Pancreas (tissue), 10 donors: Measurements from ENCODE around the gene ADAM15. TPM values are rescaled to one million over a fixed set of nuclear protein-coding genes. Genes with fewer than 3 reads are reported as not detected.

ENCODE experiments used
- ATAC-seq, 4 donors: fragments of 200-7000 bp; cut with Tn5 transposase; one replicate each; pipeline versions ENCODE4 v1.8.0 to v1.9.1; 2020; ENCODE audit warnings: mild to moderate bottlenecking in 4 of 4, moderate library complexity in 4 of 4
- DNase-seq, 6 donors: peaks; one replicate each; pipeline ENCODE4 v3.0.0-alpha.2; 2020
- FAIRE-seq: peaks from 2 replicates; lab custom pipeline; 2012; peaks lifted over from hg19 to GRCh38; lab: Jason Lieb, UNC
- H3K27ac ChIP-seq, 4 donors: fragments of 200-600 bp; sonication (generic); 1 replicate in 3 of 4; 2 replicates in 1 of 4; pipeline versions ENCODE4 v1.5.0 to v1.8.0; 2020
- H3K27me3 ChIP-seq, 4 donors: fragments of 200-600 bp; one replicate each; pipeline ENCODE4 v1.8.0; 2021
- H3K36me3 ChIP-seq, 3 donors: fragments of 200-600 bp; sonication (generic) in 1 of 3; one replicate each; pipeline versions ENCODE4 v1.5.0 to v1.8.0; 2020 to 2021
- H3K4me1 ChIP-seq, 3 donors: fragments of 200-600 bp; one replicate each; pipeline ENCODE4 v1.8.0; 2021
- H3K4me3 ChIP-seq, 4 donors: fragments of 200-600 bp; sonication (generic) in 2 of 4; one replicate each; pipeline versions ENCODE4 v1.5.0 to v1.8.0; 2020 to 2021
- H3K9me3 ChIP-seq, 4 donors: fragments of 200-600 bp; one replicate each; pipeline ENCODE4 v1.8.0; 2021
- CTCF ChIP-seq, 4 donors: fragments of 200-600 bp; sonication (generic) in 3 of 4; IDR thresholded peaks; one replicate each; pipeline versions ENCODE4 v1.5.0 to v1.8.0; 2021; ENCODE audit warnings: antibody characterized with exemption in 4 of 4
- WGBS, 2 donors: extraction: QIAGEN DNeasy Blood & Tissue Kit; methylation state at CpG; one replicate each; pipeline ENCODE4 v1.1.7; 2013; 5-methylcytosine and 5-hydroxymethylcytosine counted together
- intact Hi-C, 3 donors: fragments of 100-400 bp; cut with DNase I; formaldehyde crosslinking; loops; one replicate each; pipeline versions ENCODE4 v1.11.1 to v1.14.2; 2022
- polyA plus RNA-seq, 2 donors: library from polyadenylated mRNA; stranded (reverse); fragments of 200-250 nt; gene quantifications; one replicate each; pipeline ENCODE4 v1.2.3, GENCODE V29; 2013
- total RNA-seq, 6 donors: library from RNA; stranded (reverse); fragmentation: NEBNext Ultra II Directional in 4 of 6; extraction: Animal tissue kit (Norgen Biotek cat#: 25700) in 4 of 6; gene quantifications; one replicate each; pipeline versions ENCODE4 v1.2.1 to v1.2.4, GENCODE V29; 2021 to 2023
- donor health status: healthy with polysubstance abuse.
- donor health status: DM: no; HTN: no; CAD: no; lungs with moderate emphysema.
- donor health status: DM: no; HTN: no; CAD: no.
- donor health status: control.
- donor health status: control.
- donor health status: Bipolar disorder and iron deficiency.
- donor health status: DM: yes; HTN: yes; CAD: no.
- donor health status: DM: no; HTN: no; CAD: no.
- donor health status: DM: no; HTN: no; CAD: no.
- donor health status: DM: yes; HTN: yes; CAD: no.

The ADAM15 gene
- total and polyA plus RNA-seq, 8 donors: 23.7 to 125 (median 35.2) TPM

- intact Hi-C loops: no loop called here
- Histone ChIP-seq H3K27me3 (no peaks in the 10 kb centered on the region), H3K9me3 (no peaks in the 10 kb centered on the region), H3K4me3 (no peak overlapping the region), H3K27ac (no peak overlapping the region), H3K36me3 (no peaks in the 10 kb centered on the region), H3K4me1 (no peaks in the 10 kb centered on the region)
- FAIRE-seq (no peak), ATAC-seq (no peak), DNase-seq (no peak)
- WGBS, 2 donors: 75 to 83% methylated on average over 20 of the region's 20 CpGs
- TF ChIP-seq CTCF (IDR thresholded peaks at IDR 0.05): no peak
Observed at GRCh38 chr1:155034318-155035208, 16.6 kb upstream of the ADAM15 start.

GRCh38 chr1:155035936-155036335 is 15.2 kb upstream of the ADAM15 start:
- intact Hi-C loops: no loop called here

GRCh38 chr1:155037043-155037442 is 14.1 kb upstream of the ADAM15 start:
- TF ChIP-seq CTCF (IDR thresholded peaks at IDR 0.05): no peak
- no peaks in the 10 kb centered on the region for H3K4me1 ChIP-seq
- FAIRE-seq (no peak), ATAC-seq (no peak), DNase-seq (no peak)
- H3K27me3 ChIP-seq: no peaks in the 10 kb centered on the region
- no peak overlapping the region for H3K4me3 ChIP-seq
- no peaks in the 10 kb centered on the region for H3K36me3 ChIP-seq
- intact Hi-C loops: no loop called here
- H3K9me3 ChIP-seq: no peaks in the 10 kb centered on the region
- WGBS, 2 donors: 81 to 92% methylated on average over 3 of the region's 3 CpGs
- no peak overlapping the region for H3K27ac ChIP-seq

More at GRCh38 chr1:155035936-155036335, 15.2 kb upstream of the ADAM15 start:
- H3K4me3 ChIP-seq: no peak overlapping the region
- no peak overlapping the region for H3K27ac ChIP-seq
- no peaks in the 10 kb centered on the region for H3K36me3 ChIP-seq
- no peaks in the 10 kb centered on the region for H3K4me1 ChIP-seq
- H3K9me3 ChIP-seq: no peaks in the 10 kb centered on the region
- TF ChIP-seq CTCF (IDR thresholded peaks at IDR 0.05): no peak
- FAIRE-seq (no peak), ATAC-seq (no peak), DNase-seq (no peak)
- 88 to 91% methylated on average over 2 of the region's 2 CpGs for WGBS, 2 donors
- no peaks in the 10 kb centered on the region for H3K27me3 ChIP-seq

- Histone ChIP-seq H3K4me1 (no peaks in the 10 kb centered on the region), H3K27me3 (no peaks in the 10 kb centered on the region), H3K9me3 (no peaks in the 10 kb centered on the region), H3K36me3 (no peaks in the 10 kb centered on the region), H3K4me3 (no peak overlapping the region), H3K27ac (no peak overlapping the region)
- ATAC-seq (no peak), FAIRE-seq (no peak), DNase-seq (no peak)
- no peak for TF ChIP-seq CTCF (IDR thresholded peaks at IDR 0.05)
- intact Hi-C loops: no loop called here
- WGBS, 2 donors: 72 to 85% methylated on average over 6 of the region's 6 CpGs
Observed at GRCh38 chr1:155037851-155038441, 13.2 kb upstream of the ADAM15 start.
